Osteoblast (primary cell): Measurements from ENCODE around the gene FAM180A. TPM values are rescaled to one million over a fixed set of nuclear protein-coding genes. Genes with fewer than 3 reads are reported as not detected.

ENCODE experiments used
- DNase-seq: peaks from one replicate; pipeline ENCODE4 v3.0.0; 2011; ENCODE audit warnings: low spot score, mixed read lengths; ENCODE audit not compliant: insufficient read length; ENCODE audit errors: missing footprints
- H2AFZ ChIP-seq: 2 replicates; pipeline ENCODE4 v1.6.0; 2011; ENCODE audit warnings: mild to moderate bottlenecking, low read length
- H3K27ac ChIP-seq: 2 replicates; pipeline ENCODE4 v1.5.1; 2011; ENCODE audit warnings: mild to moderate bottlenecking, low read depth, low read length, moderate library complexity
- H3K27me3 ChIP-seq: 2 replicates; pipeline ENCODE4 v1.6.0; 2012; ENCODE audit warnings: mild to moderate bottlenecking, control low read depth, inconsistent platforms, low read length, moderate library complexity; ENCODE audit not compliant: insufficient read depth
- H3K36me3 ChIP-seq: 2 replicates; pipeline ENCODE4 v1.5.1; 2011; ENCODE audit warnings: mild to moderate bottlenecking, low read length, control low read depth, moderate library complexity; ENCODE audit not compliant: insufficient read depth
- H3K4me1 ChIP-seq: 2 replicates; pipeline ENCODE4 v1.5.1; 2011; ENCODE audit warnings: mild to moderate bottlenecking, low read length, control low read depth, moderate library complexity; ENCODE audit not compliant: insufficient read depth
- H3K4me2 ChIP-seq: 2 replicates; pipeline ENCODE4 v1.6.0; 2011; ENCODE audit warnings: mild to moderate bottlenecking, low read length; ENCODE audit not compliant: insufficient read depth
- H3K4me3 ChIP-seq: fragments of 200-600 bp; sonication (generic); 3 replicates; pipeline ENCODE4 v1.5.1; 2012; ENCODE audit warnings: mild to moderate bottlenecking, low read length, inconsistent platforms; ENCODE audit not compliant: insufficient read depth
- H3K79me2 ChIP-seq: 2 replicates; pipeline ENCODE4 v1.6.0; 2012; ENCODE audit warnings: mild to moderate bottlenecking, low read length, control low read depth, inconsistent platforms; ENCODE audit not compliant: insufficient read depth
- H3K9me3 ChIP-seq: 2 replicates; pipeline ENCODE4 v1.5.1; 2011; ENCODE audit warnings: low read depth, low read length, control low read depth
- H4K20me1 ChIP-seq: 2 replicates; pipeline ENCODE4 v1.6.0; 2012; ENCODE audit warnings: mild to moderate bottlenecking, low read length, control low read depth; ENCODE audit not compliant: insufficient read depth
- CTCF ChIP-seq: IDR thresholded peaks from 2 replicates; pipeline ENCODE4 v1.5.1; 2011; ENCODE audit warnings: mild to moderate bottlenecking, low read depth, low read length, moderate library complexity; ENCODE audit errors: extremely low read depth
- total RNA-seq: library from RNA; depleted of rRNA; stranded (reverse); fragments of >200 nt; gene quantifications from 2 replicates; pipeline ENCODE4 v1.2.3, GENCODE V29; 2012

Gene FAM180A
- 23.5 and 28.9 TPM in 2 replicates for total RNA-seq

GRCh38 chr7:135748770-135749169 is at the start of gene FAM180A:
TSS of gene FAM180A (minus strand) at chr7:135748813. CDS start at chr7:135748580, 233 bp downstream.
- Histone ChIP-seq H3K4me2 (peak within 1 kb of the TSS; percentile 75), H3K9me3 (no peaks in the 10 kb centered on the region), H4K20me1 (no peaks in the 10 kb centered on the region), H3K4me3 (peak within 1 kb of the TSS; percentile 57), H3K79me2 (peaks cover 22% of the 10 kb centered on the region), H3K4me1 (peaks cover 49% of the 10 kb centered on the region), H3K36me3 (no peaks in the 10 kb centered on the region), H3K27ac (peak within 1 kb of the TSS; percentile 79), H2AFZ (peak within 1 kb of the TSS; percentile 89), H3K27me3 (no peaks in the 10 kb centered on the region)
- peak; percentile 89 for DNase-seq
- TF ChIP-seq CTCF, result no peak

GRCh38 chr7:135798095-135798494 is 49.5 kb upstream of the FAM180A start:
- no peaks in the 10 kb centered on the region for H4K20me1 ChIP-seq
- DNase-seq, result no peak
- H3K27me3 ChIP-seq, result no peaks in the 10 kb centered on the region
- H3K4me1 ChIP-seq, result peaks cover 3% of the 10 kb centered on the region
- H3K79me2 ChIP-seq, result no peaks in the 10 kb centered on the region
- no peak overlapping the region for H3K4me3 ChIP-seq
- TF ChIP-seq CTCF, result no peak
- H3K27ac ChIP-seq, result no peak overlapping the region
- H2AFZ ChIP-seq, result no peak overlapping the region
- H3K4me2 ChIP-seq, result no peak overlapping the region
- H3K9me3 ChIP-seq, result no peaks in the 10 kb centered on the region
- H3K36me3 ChIP-seq, result no peaks in the 10 kb centered on the region

- H3K27ac ChIP-seq, result no peak overlapping the region
- no peaks in the 10 kb centered on the region for H3K79me2 ChIP-seq
- H3K4me2 ChIP-seq, result no peak overlapping the region
- no peak overlapping the region for H2AFZ ChIP-seq
- no peak for TF ChIP-seq CTCF
- no peaks in the 10 kb centered on the region for H3K27me3 ChIP-seq
- H3K36me3 ChIP-seq, result no peaks in the 10 kb centered on the region
- H3K4me1 ChIP-seq, result peaks cover 3% of the 10 kb centered on the region
- H3K9me3 ChIP-seq, result no peaks in the 10 kb centered on the region
- DNase-seq, result no peak
- no peak overlapping the region for H3K4me3 ChIP-seq
- H4K20me1 ChIP-seq, result no peaks in the 10 kb centered on the region
Measured at GRCh38 chr7:135795846-135796570, 47.4 kb upstream of the FAM180A start.

GRCh38 chr7:135793841-135794240 is 45.2 kb upstream of the FAM180A start:
- no peaks in the 10 kb centered on the region for H3K27me3 ChIP-seq
- H3K27ac ChIP-seq, result no peak overlapping the region
- no peak for DNase-seq
- no peaks in the 10 kb centered on the region for H3K79me2 ChIP-seq
- no peaks in the 10 kb centered on the region for H4K20me1 ChIP-seq
- TF ChIP-seq CTCF, result no peak
- H3K4me1 ChIP-seq, result no peaks in the 10 kb centered on the region
- no peaks in the 10 kb centered on the region for H3K36me3 ChIP-seq
- no peak overlapping the region for H3K4me2 ChIP-seq
- H2AFZ ChIP-seq, result no peak overlapping the region
- H3K9me3 ChIP-seq, result no peaks in the 10 kb centered on the region
- H3K4me3 ChIP-seq, result no peak overlapping the region
